Neuronal stem cell (in vitro differentiated cells): ENCODE measurements around the gene SCYGR4.
A peak's percentile ranks its signal among the peaks of the same experiment; 100 is the strongest.
"Not testable (repeated sequence)": the region's sequence is repeated elsewhere in the genome, so short reads cannot be mapped to it uniquely, and the experiment has no call there.

Source experiments
- DNase-seq: peaks from one replicate; pipeline ENCODE4 v3.0.0-alpha.2; 2013; ENCODE audit warnings: low spot score
- H2AFZ ChIP-seq: one replicate; pipeline ENCODE4 v1.6.1; 2013; ENCODE audit warnings: mild to moderate bottlenecking, low read length, inconsistent platforms
- H2AK5ac ChIP-seq: 2 replicates; pipeline ENCODE4 v1.6.1; 2013; ENCODE audit warnings: low read depth, mild to moderate bottlenecking, inconsistent platforms, low read length, moderate library complexity, mixed read lengths
- H2BK120ac ChIP-seq: 2 replicates; pipeline ENCODE4 v1.6.1; 2013; ENCODE audit warnings: low read depth, mild to moderate bottlenecking, inconsistent platforms, low read length, moderate library complexity, mixed read lengths
- H2BK12ac ChIP-seq: one replicate; pipeline ENCODE4 v1.6.1; 2013; ENCODE audit warnings: low read length, inconsistent platforms
- H2BK15ac ChIP-seq: 2 replicates; pipeline ENCODE4 v1.6.1; 2013; ENCODE audit warnings: mild to moderate bottlenecking, low read length, inconsistent platforms, mixed read lengths
- H2BK5ac ChIP-seq: one replicate; pipeline ENCODE4 v1.6.1; 2013; ENCODE audit warnings: inconsistent platforms, mild to moderate bottlenecking, low read length, moderate library complexity
- H3K14ac ChIP-seq: one replicate; pipeline ENCODE4 v1.6.1; 2013; ENCODE audit warnings: low read length, inconsistent platforms
- H3K18ac ChIP-seq: 2 replicates; pipeline ENCODE4 v1.6.1; 2013; ENCODE audit warnings: low read length, inconsistent platforms
- H3K23ac ChIP-seq: 2 replicates; pipeline ENCODE4 v1.6.1; 2013; ENCODE audit warnings: low read depth, mild to moderate bottlenecking, mixed read lengths, low read length, inconsistent platforms; ENCODE audit not compliant: poor library complexity
- H3K27ac ChIP-seq: replicated peaks from 3 replicates; pipeline ENCODE4 v1.5.1; 2013; ENCODE audit warnings: low read length, inconsistent platforms
- H3K27me3 ChIP-seq, 3 experiments: 2 replicates each; pipeline ENCODE4 v1.6.1; 2013; ENCODE audit warnings: low read length in 3 of 3, mild to moderate bottlenecking in 2 of 3, inconsistent platforms in 1 of 3, low read depth in 1 of 3, mixed read lengths in 1 of 3, moderate library complexity in 1 of 3; ENCODE audit not compliant: control insufficient read depth in 3 of 3, insufficient read depth in 3 of 3
- H3K36me3 ChIP-seq, 2 donors: replicated peaks in 1 of 2; 2 replicates each; pipeline ENCODE4 v1.6.1; 2013; ENCODE audit warnings: low read length in 2 of 2; ENCODE audit not compliant: control insufficient read depth in 2 of 2, insufficient read depth in 2 of 2
- H3K4ac ChIP-seq: 2 replicates; pipeline ENCODE4 v1.6.1; 2013; ENCODE audit warnings: inconsistent platforms, mild to moderate bottlenecking, low read length, moderate library complexity
- H3K4me1 ChIP-seq, 2 donors: 1 replicate in 1 of 2; 2 replicates in 1 of 2; pipeline ENCODE4 v1.6.1; 2013; ENCODE audit warnings: low read length in 2 of 2, low read depth in 1 of 2; ENCODE audit not compliant: control insufficient read depth in 2 of 2, insufficient read depth in 1 of 2
- H3K4me2 ChIP-seq: one replicate; pipeline ENCODE4 v1.6.1; 2013; ENCODE audit warnings: mild to moderate bottlenecking, low read length, inconsistent platforms; ENCODE audit not compliant: insufficient read depth, poor library complexity, severe bottlenecking
- H3K4me3 ChIP-seq, 2 donors: 2 replicates each; pipeline ENCODE4 v1.5.1; 2013; ENCODE audit warnings: low read length in 2 of 2, mild to moderate bottlenecking in 2 of 2, inconsistent platforms in 1 of 2, moderate library complexity in 1 of 2
- H3K79me1 ChIP-seq: one replicate; pipeline ENCODE4 v1.6.1; 2013; ENCODE audit warnings: low read depth, mild to moderate bottlenecking, inconsistent platforms, low read length, moderate library complexity
- H3K9ac ChIP-seq: one replicate; pipeline ENCODE4 v1.6.1; 2013; ENCODE audit warnings: mild to moderate bottlenecking, low read depth, low read length, inconsistent platforms; ENCODE audit not compliant: poor library complexity
- H3K9me3 ChIP-seq, 2 donors: replicated peaks in 1 of 2; 2 replicates each; pipeline versions ENCODE3 to v1.6.1; 2013; ENCODE audit warnings: low read length in 2 of 2, mild to moderate bottlenecking in 2 of 2, inconsistent platforms in 1 of 2, low read depth in 1 of 2, mixed read lengths in 1 of 2, moderate library complexity in 1 of 2; ENCODE audit not compliant: control insufficient read depth in 2 of 2, insufficient read depth in 1 of 2
- H4K8ac ChIP-seq: one replicate; pipeline ENCODE4 v1.6.1; 2013; ENCODE audit warnings: low read depth, mild to moderate bottlenecking, inconsistent platforms, low read length, moderate library complexity
- H4K91ac ChIP-seq: one replicate; pipeline ENCODE4 v1.6.1; 2013; ENCODE audit warnings: low read length, low read depth, mild to moderate bottlenecking, inconsistent platforms; ENCODE audit not compliant: poor library complexity
- WGBS, 2 donors: extraction: QIAGEN DNeasy Blood & Tissue Kit; methylation state at CpG; one replicate each; pipeline ENCODE4 v1.1.7; 2013; ENCODE audit warnings: missing lambda C conversion rate in 2 of 2, mixed read lengths in 1 of 2; ENCODE audit not compliant: insufficient read length in 2 of 2, insufficient replicate concordance in 1 of 2; ENCODE audit errors: extremely low coverage in 2 of 2; 5-methylcytosine and 5-hydroxymethylcytosine counted together

SCYGR4 gene

DNA sequence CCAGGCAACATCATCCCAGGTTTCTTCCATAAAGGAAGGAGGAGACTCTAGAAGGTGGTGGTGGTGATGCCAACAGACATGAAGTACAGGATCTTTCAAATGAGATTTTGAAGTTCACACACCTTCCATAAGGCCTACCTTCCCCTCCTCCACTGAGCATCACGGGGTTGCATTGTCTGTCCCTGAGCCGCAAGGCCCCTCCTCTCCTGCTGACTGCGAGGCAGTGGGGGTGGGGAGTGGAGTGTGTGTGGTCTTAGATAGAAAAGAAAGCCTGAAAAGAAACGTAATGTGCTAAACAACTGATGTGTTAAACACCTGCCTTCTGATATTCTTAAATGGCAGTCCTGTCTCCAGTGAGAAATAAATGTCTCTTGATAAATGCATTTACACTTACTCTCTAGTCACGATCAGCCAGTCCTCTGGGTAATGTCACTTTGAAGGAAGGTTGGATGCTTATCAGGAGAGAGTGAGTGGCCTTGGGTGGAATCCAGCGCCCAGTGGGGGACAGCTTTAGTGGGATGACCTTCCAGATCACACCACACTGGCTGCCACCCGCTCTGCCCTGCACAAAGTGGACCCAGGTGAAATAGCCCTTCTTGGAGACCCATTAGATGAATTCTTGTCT lies 43.8 kb downstream of the SCYGR4 start:
- Histone ChIP-seq H2BK12ac (no peak overlapping the region), H3K79me1 (no peaks in the 10 kb centered on the region)
- WGBS, 2 donors = no CpG with 5 or more reads among the region's 7 CpGs

GRCh38 chr2:227661827-227662226 lies 44.5 kb downstream of the SCYGR4 start:
- no peak overlapping the region for H3K27ac ChIP-seq
- no peaks in the 10 kb centered on the region for H3K79me1 ChIP-seq
- no peak overlapping the region for H4K8ac ChIP-seq
- no peak overlapping the region for H2AFZ ChIP-seq
- H4K91ac ChIP-seq = no peak overlapping the region
- H3K9ac ChIP-seq = no peak overlapping the region
- no peak overlapping the region for H2BK5ac ChIP-seq
- H3K18ac ChIP-seq = no peak overlapping the region
- no peaks in the 10 kb centered on the region for H3K27me3 ChIP-seq
- DNase-seq = no peak
- no peak overlapping the region for H3K4ac ChIP-seq
- no peak overlapping the region for H2BK120ac ChIP-seq
- no peak overlapping the region for H3K4me3 ChIP-seq
- H3K9me3 ChIP-seq = no peaks in the 10 kb centered on the region
- H3K4me2 ChIP-seq = no peak overlapping the region
- WGBS, 2 donors = no CpG with 5 or more reads among the region's 3 CpGs
- H3K36me3 ChIP-seq = no peaks in the 10 kb centered on the region
- no peak overlapping the region for H3K23ac ChIP-seq
- H3K14ac ChIP-seq = no peak overlapping the region
- peaks cover 5 to 6% of the 10 kb centered on the region in 2 donors for H3K4me1 ChIP-seq
- H2BK15ac ChIP-seq = no peak overlapping the region
- H2BK12ac ChIP-seq = no peak overlapping the region
- no peak overlapping the region for H2AK5ac ChIP-seq

More for the DNA sequence above, 43.8 kb downstream of the SCYGR4 start:
- H3K4me2 ChIP-seq = peak overlapping the region; percentile 24
- H2BK5ac ChIP-seq = no peak overlapping the region
- no peak overlapping the region for H2AK5ac ChIP-seq
- no peak overlapping the region for H3K14ac ChIP-seq
- no peak overlapping the region for H4K91ac ChIP-seq
- no peaks in the 10 kb centered on the region for H3K27me3 ChIP-seq
- no peaks in the 10 kb centered on the region for H3K36me3 ChIP-seq
- H2BK15ac ChIP-seq = no peak overlapping the region
- H3K4ac ChIP-seq = no peak overlapping the region
- H2BK120ac ChIP-seq = no peak overlapping the region
- H3K9me3 ChIP-seq = no peaks in the 10 kb centered on the region
- H3K27ac ChIP-seq = no peak overlapping the region
- H4K8ac ChIP-seq = no peak overlapping the region
- H3K4me3 ChIP-seq = no peak overlapping the region
- peak overlapping the region; percentile 72 for H2AFZ ChIP-seq
- peak overlapping the region; percentile 52 for H3K18ac ChIP-seq
- peak; percentile 15 for DNase-seq
- peaks cover 5 to 6% of the 10 kb centered on the region in 2 donors for H3K4me1 ChIP-seq
- no peak overlapping the region for H3K23ac ChIP-seq
- H3K9ac ChIP-seq = no peak overlapping the region

DNA sequence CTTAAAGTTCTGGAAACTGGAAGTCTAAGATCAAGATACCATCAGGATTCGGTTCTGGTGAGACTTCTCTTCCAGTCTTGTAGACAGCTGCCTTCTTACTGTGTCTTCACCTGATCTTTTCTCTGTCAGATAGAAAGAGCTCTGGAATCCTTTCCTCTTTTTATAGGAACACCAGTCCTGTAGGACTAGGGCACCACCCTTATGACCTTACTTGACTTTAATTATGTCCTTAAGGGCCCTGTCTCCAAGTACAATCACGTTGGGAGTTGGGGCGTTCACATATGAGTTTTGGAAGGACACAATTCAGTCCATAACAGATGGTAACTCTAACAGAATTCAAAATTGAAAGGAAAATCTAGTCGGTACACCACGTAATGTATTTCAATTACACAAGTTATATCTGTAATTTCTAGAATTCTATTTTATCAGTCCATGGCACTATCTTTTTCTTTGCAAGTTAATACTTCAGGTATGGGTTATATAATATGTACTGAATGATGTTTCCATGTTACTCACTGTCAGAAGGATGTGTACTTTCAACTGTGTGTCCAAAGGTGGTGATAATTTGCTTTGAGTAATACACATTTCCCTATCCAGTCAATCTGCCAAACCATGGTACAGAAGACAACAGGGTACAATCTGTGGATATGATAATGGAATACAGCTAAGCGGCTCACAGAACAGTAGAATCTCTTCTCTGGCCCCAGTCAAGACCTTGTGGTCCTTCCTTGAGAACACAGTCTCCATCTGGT lies 48.1 kb downstream of the SCYGR4 start:
- Histone ChIP-seq H3K4ac (no peak overlapping the region), H3K27ac (no peak overlapping the region), H2BK120ac (no peak overlapping the region), H3K18ac (no peak overlapping the region), H3K4me2 (no peak overlapping the region), H3K27me3 (no peaks in the 10 kb centered on the region), H3K9ac (no peak overlapping the region), H3K14ac (no peak overlapping the region), H2BK12ac (no peak overlapping the region), H2AK5ac (no peak overlapping the region), H3K23ac (no peak overlapping the region), H3K4me3 (no peak overlapping the region), H2BK15ac (no peak overlapping the region), H3K4me1 (peaks cover 5 to 6% of the 10 kb centered on the region in 2 donors), H3K36me3 (no peaks in the 10 kb centered on the region), H2AFZ (no peak overlapping the region), H3K9me3 (no peaks in the 10 kb centered on the region), H4K91ac (no peak overlapping the region), H3K79me1 (no peaks in the 10 kb centered on the region), H4K8ac (no peak overlapping the region), H2BK5ac (no peak overlapping the region)
- no peak for DNase-seq
- no CpG with 5 or more reads among the region's 6 CpGs for WGBS, 2 donors

DNA sequence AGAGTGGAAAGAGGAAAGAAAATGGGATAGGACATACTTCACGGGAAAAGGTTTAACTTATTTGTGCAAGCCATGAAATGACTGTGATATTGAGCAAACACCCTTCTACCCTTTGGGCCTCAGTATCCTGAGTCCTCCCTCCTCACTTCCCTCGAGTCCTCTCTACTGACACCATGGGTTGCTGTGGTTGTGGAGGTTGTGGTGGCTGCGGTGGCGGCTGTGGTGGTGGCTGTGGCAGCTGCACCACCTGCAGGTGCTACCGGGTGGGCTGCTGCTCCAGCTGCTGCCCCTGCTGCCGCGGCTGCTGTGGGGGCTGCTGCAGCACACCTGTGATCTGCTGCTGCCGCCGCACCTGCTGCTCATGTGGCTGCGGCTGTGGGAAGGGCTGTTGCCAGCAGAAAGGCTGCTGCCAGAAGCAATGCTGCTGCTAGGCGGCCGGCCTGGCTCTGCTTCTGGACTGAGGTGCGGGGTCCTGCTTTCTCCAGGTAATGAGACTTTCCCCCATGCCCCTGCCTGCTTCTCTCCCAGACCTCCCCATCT lies 49.4 kb downstream of the SCYGR4 start, which contains the start of gene SCYGR5:
TSS of gene SCYGR5 (plus strand) at position 174 of the 540 bp plus-strand sequence. CDS start at position 174, 0 bp downstream.
- H3K14ac ChIP-seq, DNase-seq, H3K18ac ChIP-seq, H4K91ac ChIP-seq, H2AK5ac ChIP-seq, H3K9ac ChIP-seq, H3K4me2 ChIP-seq, H3K23ac ChIP-seq, H3K27me3 ChIP-seq, H2BK5ac ChIP-seq, H3K36me3 ChIP-seq, H3K4me1 ChIP-seq, H2AFZ ChIP-seq, H2BK12ac ChIP-seq, H2BK15ac ChIP-seq, H4K8ac ChIP-seq, H3K79me1 ChIP-seq, H3K9me3 ChIP-seq, H3K4me3 ChIP-seq, H2BK120ac ChIP-seq, H3K27ac ChIP-seq, H3K4ac ChIP-seq: not testable (repeated sequence)
- no CpG with 5 or more reads among the region's 13 CpGs for WGBS, 2 donors
